Fibroblast of villous mesenchyme (primary cell): ENCODE measurements around the gene DNM2. TPM values are rescaled to one million over a fixed set of nuclear protein-coding genes. Genes with fewer than 3 reads are reported as not detected.
"Not testable (repeated sequence)": the region's sequence is repeated elsewhere in the genome, so short reads cannot be mapped to it uniquely, and the experiment has no call there.

Experiments used
- DNase-seq: peaks from one replicate; pipeline ENCODE4 v3.0.0-alpha.2; 2010; ENCODE audit warnings: low read depth
- H3K4me3 ChIP-seq: 2 replicates; pipeline ENCODE4 v1.5.1; 2011; ENCODE audit warnings: low read depth, mild to moderate bottlenecking, low read length
- small RNA-seq: library from RNA; depleted of rRNA; stranded (forward); fragments of <200 nt; gene quantifications from one replicate; pipeline ENCODE3, GENCODE V24; 2012
- total RNA-seq: library from RNA; depleted of rRNA; stranded (reverse); fragments of >200 nt; gene quantifications from 2 replicates; pipeline ENCODE4 v1.2.3, GENCODE V29; 2012
- TF ChIP-seq, protein P1 (sequence below): IDR thresholded peaks from 2 replicates; pipeline ENCODE4 v1.5.1; 2012; ENCODE audit warnings: low read depth, mild to moderate bottlenecking, low read length; ENCODE audit not compliant: insufficient read depth

DNM2 gene
- total RNA-seq, 1 donor: 101 TPM

- TF ChIP-seq, protein P1, sequence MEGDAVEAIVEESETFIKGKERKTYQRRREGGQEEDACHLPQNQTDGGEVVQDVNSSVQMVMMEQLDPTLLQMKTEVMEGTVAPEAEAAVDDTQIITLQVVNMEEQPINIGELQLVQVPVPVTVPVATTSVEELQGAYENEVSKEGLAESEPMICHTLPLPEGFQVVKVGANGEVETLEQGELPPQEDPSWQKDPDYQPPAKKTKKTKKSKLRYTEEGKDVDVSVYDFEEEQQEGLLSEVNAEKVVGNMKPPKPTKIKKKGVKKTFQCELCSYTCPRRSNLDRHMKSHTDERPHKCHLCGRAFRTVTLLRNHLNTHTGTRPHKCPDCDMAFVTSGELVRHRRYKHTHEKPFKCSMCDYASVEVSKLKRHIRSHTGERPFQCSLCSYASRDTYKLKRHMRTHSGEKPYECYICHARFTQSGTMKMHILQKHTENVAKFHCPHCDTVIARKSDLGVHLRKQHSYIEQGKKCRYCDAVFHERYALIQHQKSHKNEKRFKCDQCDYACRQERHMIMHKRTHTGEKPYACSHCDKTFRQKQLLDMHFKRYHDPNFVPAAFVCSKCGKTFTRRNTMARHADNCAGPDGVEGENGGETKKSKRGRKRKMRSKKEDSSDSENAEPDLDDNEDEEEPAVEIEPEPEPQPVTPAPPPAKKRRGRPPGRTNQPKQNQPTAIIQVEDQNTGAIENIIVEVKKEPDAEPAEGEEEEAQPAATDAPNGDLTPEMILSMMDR: no peak
- H3K4me3 ChIP-seq: peak overlapping the region; percentile 93
- no peak for DNase-seq
Observed at GRCh38 chr19:10872546-10873107, 154.7 kb downstream of the DNM2 start.

DNA sequence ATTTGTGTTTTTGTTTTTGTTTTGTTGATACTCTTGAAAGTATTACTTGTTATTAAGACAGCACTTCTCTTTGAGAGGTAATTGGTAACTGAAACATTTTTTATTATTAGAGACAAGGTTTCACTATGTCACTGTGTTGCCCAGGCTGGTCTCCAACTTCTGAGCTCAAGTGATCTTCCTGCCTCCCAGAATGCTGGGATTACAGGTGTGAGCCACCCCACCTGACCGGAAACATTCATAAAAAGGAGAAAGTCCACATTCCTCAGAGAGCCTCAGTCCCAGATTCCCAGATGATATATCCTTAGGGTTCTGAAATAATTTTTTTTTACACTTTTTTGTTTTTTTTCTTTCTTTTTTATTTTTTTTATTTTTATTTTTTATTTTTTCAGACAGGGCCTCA, 156.1 kb downstream of the DNM2 start:
- H3K4me3 ChIP-seq: no peak overlapping the region
- TF ChIP-seq, protein P1: no peak
- DNase-seq: no peak

DNA sequence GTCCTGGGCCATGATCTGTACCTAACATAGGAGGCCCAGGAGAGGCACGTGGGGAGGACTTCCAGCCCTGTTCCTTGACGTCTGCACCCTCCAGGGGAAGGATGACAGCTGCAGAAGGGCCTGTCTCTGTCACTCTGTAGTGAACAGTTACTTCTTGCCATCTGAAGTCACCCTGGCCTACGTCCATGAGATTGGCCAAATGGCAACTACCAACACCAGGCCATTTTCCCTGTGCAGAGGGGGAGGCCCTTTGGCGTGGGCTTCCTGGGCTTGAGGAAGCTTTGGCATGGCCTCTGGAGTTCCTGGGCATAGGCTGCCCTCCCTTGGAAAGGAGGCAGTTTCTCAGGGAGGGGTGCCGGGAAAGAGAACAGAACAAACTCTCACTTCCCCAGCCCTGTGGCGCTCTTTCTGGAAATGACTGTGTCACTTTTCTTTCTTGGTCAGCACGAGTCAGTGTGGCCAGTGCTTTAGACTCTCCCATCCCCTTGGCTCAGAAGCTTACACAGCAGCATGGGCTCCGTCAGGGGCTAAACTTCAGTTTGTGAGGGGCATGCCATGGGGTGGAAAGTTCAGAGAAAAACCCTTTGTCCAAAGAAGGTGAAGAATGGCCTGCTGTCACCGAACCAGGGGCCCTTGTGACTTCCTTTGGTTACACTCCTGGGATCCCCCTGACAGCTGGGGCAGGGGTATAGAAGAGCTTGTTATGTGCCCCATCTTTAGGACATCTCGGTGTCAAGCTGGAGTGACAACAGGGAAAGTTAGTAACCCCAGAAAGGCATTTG, 158.8 kb downstream of the DNM2 start:
- no peak overlapping the region for H3K4me3 ChIP-seq
- TF ChIP-seq, protein P1: no peak
- no peak for DNase-seq

DNA sequence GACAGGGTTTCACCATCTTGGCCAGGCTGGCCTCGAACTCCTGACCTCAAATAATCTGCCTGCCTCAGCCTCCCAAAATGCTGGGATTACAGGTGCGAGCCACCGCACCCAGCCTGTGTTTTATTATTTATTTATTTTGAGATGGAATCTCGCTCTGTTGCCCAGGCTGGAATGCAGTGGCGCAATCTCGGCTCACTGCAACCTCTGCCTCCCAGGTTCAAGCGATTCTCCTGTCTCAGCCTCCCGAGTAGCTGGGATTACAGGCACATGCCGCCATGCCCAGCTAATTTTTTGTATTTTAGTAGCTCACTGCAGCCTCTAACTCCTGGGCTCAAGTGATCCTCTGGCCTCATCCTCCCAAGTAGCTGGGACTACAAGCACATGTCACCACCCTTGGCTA, 159.7 kb downstream of the DNM2 start:
- not testable (repeated sequence) for H3K4me3 ChIP-seq, DNase-seq

- TF ChIP-seq, protein P1: no peak
- no peak for DNase-seq
- no peak overlapping the region for H3K4me3 ChIP-seq
Observed at GRCh38 chr19:10878253-10878652, 160.4 kb downstream of the DNM2 start.

Small RNA genes within 50 kb of the gene (small RNA-seq; reads per million reads assigned to genes)
- gene MIR199A1 (2.0 reads per million, percentile 50 among the genes with 10 or more reads in this experiment), gene MIR4748 (not detected), gene MIR638 (not detected), gene MIR6793 (not detected)

Other genes with a start within 250 kb of the DNM2 start
- 60.5 and 61.5 TPM in 2 replicates for gene KEAP1, start 214.7 kb upstream of the DNM2 start, total RNA-seq
- gene S1PR5, start 200.6 kb upstream of the DNM2 start, total RNA-seq: 1.3 and 2.9 TPM in 2 replicates
- gene ATG4D, start 174.2 kb upstream of the DNM2 start, total RNA-seq: 16.0 and 18.4 TPM in 2 replicates
- gene KRI1, start 152.1 kb upstream of the DNM2 start, total RNA-seq: 4.5 and 5.6 TPM in 2 replicates
- gene CDKN2D, start 149.1 kb upstream of the DNM2 start, total RNA-seq: 6.0 and 6.1 TPM in 2 replicates
- gene AP1M2, start 130.8 kb upstream of the DNM2 start, total RNA-seq: 6.1 and 13.4 TPM in 2 replicates
- 81.8 and 88.5 TPM in 2 replicates for gene SLC44A2, start 92.5 kb upstream of the DNM2 start, total RNA-seq
- 121 and 136 TPM in 2 replicates for gene ILF3, start 63.7 kb upstream of the DNM2 start, total RNA-seq
- gene QTRT1, start 16.6 kb upstream of the DNM2 start, total RNA-seq: 20.6 and 25.5 TPM in 2 replicates
- gene TMED1, start 118.1 kb downstream of the DNM2 start, total RNA-seq: 46.6 and 48.3 TPM in 2 replicates
- 0.43 TPM in 1 of 2 replicates, not detected in the other for gene C19orf38, start 130.3 kb downstream of the DNM2 start, total RNA-seq
- gene CARM1, start 153.5 kb downstream of the DNM2 start, total RNA-seq: 38.0 and 40.6 TPM in 2 replicates
- gene YIPF2, start 210.6 kb downstream of the DNM2 start, total RNA-seq: 112 and 128 TPM in 2 replicates
- 38.7 and 41.0 TPM in 2 replicates for gene TIMM29, start 210.7 kb downstream of the DNM2 start, total RNA-seq
- gene SMARCA4, start 243.0 kb downstream of the DNM2 start, total RNA-seq: 92.1 and 96.7 TPM in 2 replicates